ENCODE measurements around the gene SMYD3. TPM values are rescaled to one million over a fixed set of nuclear protein-coding genes. Genes with fewer than 3 reads are reported as not detected.

The SMYD3 gene
- total RNA-seq, 1 donor from 2014 or later: 35.4 TPM

- Mint-ChIP-seq H3K4me3 (ENCODE audit: unreplicated experiment) (no peak overlapping the region), H3K9me3 (ENCODE audit: unreplicated experiment) (peaks cover 7% of the 10 kb centered on the region), H3K27me3 (ENCODE audit: unreplicated experiment) (peaks cover 4% of the 10 kb centered on the region), H3K27ac (ENCODE audit: unreplicated experiment) (no peak overlapping the region), H3K4me1 (ENCODE audit: low read depth, unreplicated experiment) (peaks cover 20% of the 10 kb centered on the region), H3K36me3 (ENCODE audit: unreplicated experiment) (no peaks in the 10 kb centered on the region)
- no peak for DNase-seq
- TF ChIP-seq, protein P1, sequence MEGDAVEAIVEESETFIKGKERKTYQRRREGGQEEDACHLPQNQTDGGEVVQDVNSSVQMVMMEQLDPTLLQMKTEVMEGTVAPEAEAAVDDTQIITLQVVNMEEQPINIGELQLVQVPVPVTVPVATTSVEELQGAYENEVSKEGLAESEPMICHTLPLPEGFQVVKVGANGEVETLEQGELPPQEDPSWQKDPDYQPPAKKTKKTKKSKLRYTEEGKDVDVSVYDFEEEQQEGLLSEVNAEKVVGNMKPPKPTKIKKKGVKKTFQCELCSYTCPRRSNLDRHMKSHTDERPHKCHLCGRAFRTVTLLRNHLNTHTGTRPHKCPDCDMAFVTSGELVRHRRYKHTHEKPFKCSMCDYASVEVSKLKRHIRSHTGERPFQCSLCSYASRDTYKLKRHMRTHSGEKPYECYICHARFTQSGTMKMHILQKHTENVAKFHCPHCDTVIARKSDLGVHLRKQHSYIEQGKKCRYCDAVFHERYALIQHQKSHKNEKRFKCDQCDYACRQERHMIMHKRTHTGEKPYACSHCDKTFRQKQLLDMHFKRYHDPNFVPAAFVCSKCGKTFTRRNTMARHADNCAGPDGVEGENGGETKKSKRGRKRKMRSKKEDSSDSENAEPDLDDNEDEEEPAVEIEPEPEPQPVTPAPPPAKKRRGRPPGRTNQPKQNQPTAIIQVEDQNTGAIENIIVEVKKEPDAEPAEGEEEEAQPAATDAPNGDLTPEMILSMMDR (IDR thresholded peaks at IDR 0.05; ENCODE audit: partially characterized antibody, unreplicated experiment): no peak
Observed at GRCh38 chr1:246001142-246001836, 505.8 kb downstream of the SMYD3 start.

DNA sequence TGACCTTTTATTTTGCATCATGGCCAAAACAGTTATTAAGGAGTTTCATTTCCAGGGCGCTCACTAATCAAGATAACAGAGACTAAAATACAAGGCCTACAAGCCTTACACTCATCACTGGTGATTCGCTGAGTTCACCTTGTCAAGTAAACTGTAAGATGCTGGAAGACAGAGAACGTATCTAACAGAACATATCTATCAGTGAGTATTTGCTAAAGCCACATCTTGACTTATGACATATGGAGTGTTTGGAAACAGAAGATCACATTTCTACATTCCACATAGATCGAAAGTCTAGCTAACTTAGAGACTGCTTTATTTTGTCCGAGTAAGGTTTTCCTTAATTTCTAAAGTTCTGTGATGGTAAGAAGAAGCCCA, 506.5 kb downstream of the SMYD3 start:
- TF ChIP-seq, protein P1 (IDR thresholded peaks at IDR 0.05; ENCODE audit: partially characterized antibody, unreplicated experiment): no peak
- H3K4me1 Mint-ChIP-seq (ENCODE audit: low read depth, unreplicated experiment): peaks cover 27% of the 10 kb centered on the region
- no peaks in the 10 kb centered on the region for H3K36me3 Mint-ChIP-seq (ENCODE audit: unreplicated experiment)
- H3K27ac Mint-ChIP-seq (ENCODE audit: unreplicated experiment): no peak overlapping the region
- H3K27me3 Mint-ChIP-seq (ENCODE audit: unreplicated experiment): peaks cover 5% of the 10 kb centered on the region
- H3K4me3 Mint-ChIP-seq (ENCODE audit: unreplicated experiment): no peak overlapping the region
- no peak for DNase-seq
- peaks cover 7% of the 10 kb centered on the region for H3K9me3 Mint-ChIP-seq (ENCODE audit: unreplicated experiment)

- no peak for DNase-seq
- Mint-ChIP-seq H3K4me3 (ENCODE audit: unreplicated experiment) (no peak overlapping the region), H3K9me3 (ENCODE audit: unreplicated experiment) (peaks cover 7% of the 10 kb centered on the region), H3K27ac (ENCODE audit: unreplicated experiment) (no peak overlapping the region), H3K4me1 (ENCODE audit: low read depth, unreplicated experiment) (peaks cover 32% of the 10 kb centered on the region), H3K27me3 (ENCODE audit: unreplicated experiment) (peaks cover 4% of the 10 kb centered on the region), H3K36me3 (ENCODE audit: unreplicated experiment) (no peaks in the 10 kb centered on the region)
- TF ChIP-seq, protein P1 (IDR thresholded peaks at IDR 0.05; ENCODE audit: partially characterized antibody, unreplicated experiment): no peak
Observed at GRCh38 chr1:245999697-246000637, 507.1 kb downstream of the SMYD3 start.

DNA sequence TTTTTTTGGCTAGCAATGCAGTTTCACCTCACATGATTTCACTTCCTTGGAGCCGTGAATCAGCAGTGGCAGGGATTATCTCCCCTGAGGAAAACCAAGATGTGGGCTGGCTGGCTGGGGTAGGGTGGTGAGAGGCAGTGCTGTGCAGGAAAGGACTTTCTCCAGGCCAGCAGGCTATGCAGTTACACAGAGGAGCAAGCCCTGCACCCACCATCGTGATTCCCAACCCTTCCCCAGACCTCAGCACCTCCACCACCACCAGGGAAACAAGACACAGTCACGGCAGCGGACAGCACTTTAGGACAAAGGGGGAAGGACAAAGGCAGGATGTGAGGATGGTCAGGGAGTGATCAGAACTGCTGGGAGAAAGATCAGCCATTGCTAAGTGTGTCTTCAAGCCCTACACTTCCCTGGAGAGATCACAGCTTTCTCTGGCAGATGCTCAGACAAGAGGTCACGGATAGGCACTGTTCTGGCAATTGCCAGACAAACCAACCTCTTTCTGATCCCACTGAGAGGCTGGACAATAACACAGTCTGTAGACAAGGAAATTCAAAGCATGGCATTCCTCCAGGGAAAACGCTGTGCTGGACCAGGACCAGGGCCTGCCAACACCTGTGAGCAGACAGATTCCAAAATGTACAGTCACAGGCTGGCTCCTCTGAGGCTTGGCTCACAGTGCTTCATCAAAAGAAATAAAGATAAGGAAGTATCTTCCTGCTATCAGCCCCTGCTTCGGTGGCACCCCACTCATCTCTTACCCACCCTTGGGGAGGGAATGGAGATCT, 509.4 kb downstream of the SMYD3 start:
- no peak overlapping the region for H3K4me3 Mint-ChIP-seq (ENCODE audit: unreplicated experiment)
- peaks cover 33% of the 10 kb centered on the region for H3K4me1 Mint-ChIP-seq (ENCODE audit: low read depth, unreplicated experiment)
- H3K9me3 Mint-ChIP-seq (ENCODE audit: unreplicated experiment): peaks cover 5% of the 10 kb centered on the region
- TF ChIP-seq, protein P1 (IDR thresholded peaks at IDR 0.05; ENCODE audit: partially characterized antibody, unreplicated experiment): no peak
- DNase-seq: no peak
- peaks cover 3% of the 10 kb centered on the region for H3K27me3 Mint-ChIP-seq (ENCODE audit: unreplicated experiment)
- H3K36me3 Mint-ChIP-seq (ENCODE audit: unreplicated experiment): no peaks in the 10 kb centered on the region
- peak overlapping the region; percentile 54 for H3K27ac Mint-ChIP-seq (ENCODE audit: unreplicated experiment)
